HCT116 (cell line): ENCODE data around the gene NOC4L.

Source experiments
- CTCF ChIP-seq, 3 experiments: fragments of 200-600 bp in 1 of 3; sonication (generic) in 1 of 3; IDR thresholded peaks in 2 of 3; conservative IDR thresholded peaks in 1 of 3; 2 replicates each; pipeline ENCODE4 v1.5.1; 2012 to 2017; ENCODE audit warnings: low read depth in 2 of 3, low read length in 2 of 3, antibody characterized with exemption in 1 of 3, borderline replicate concordance in 1 of 3, control low read depth in 1 of 3, mild to moderate bottlenecking in 1 of 3, mixed read lengths in 1 of 3, mixed run types in 1 of 3, moderate library complexity in 1 of 3; ENCODE audit not compliant: insufficient read depth in 1 of 3
- EZH2 ChIP-seq: fragments of 200-600 bp; sonication (generic); IDR thresholded peaks from 2 replicates; pipeline ENCODE4 v1.6.1; 2017; ENCODE audit warnings: antibody characterized with exemption, mixed run types
- REST ChIP-seq: IDR thresholded peaks from 2 replicates; pipeline ENCODE4 v1.6.1; 2012; ENCODE audit warnings: low read depth

- no peak for TF ChIP-seq CTCF (IDR thresholded peaks at IDR 0.05 in 2 of 3, conservative IDR thresholded peaks at IDR 0.05 in 1 of 3; ENCODE audit: borderline replicate concordance in 1 of 3, insufficient read depth in 1 of 3, low read depth in 2 of 3, low read length in 2 of 3)
- no peak for TF ChIP-seq EZH2
- no peak for TF ChIP-seq REST
These were observed 1.8 kb downstream of the NOC4L start for GRCh38 chr12:132146098-132146497.
